ENCODE measurements around the gene PPP1R36. TPM values are rescaled to one million over a fixed set of nuclear protein-coding genes. Genes with fewer than 3 reads are reported as not detected.
"Not testable (repeated sequence)": the region's sequence is repeated elsewhere in the genome, so short reads cannot be mapped to it uniquely, and the experiment has no call there.

PPP1R36 gene
- total and polyA plus RNA-seq, 2 donors (not counting 3 experiments of a cell fraction or from before 2014, with no cell fraction given), result 0.28 to 0.60 TPM

GRCh38 chr14:64516969-64517368, 32.8 kb upstream of the PPP1R36 start:
- Histone ChIP-seq H3K9me3 (replicated peaks; ENCODE audit: control insufficient read depth, insufficient read depth, low read length) (no peaks in the 10 kb centered on the region), H3K36me3 (ENCODE audit: control insufficient read depth in 2 of 2, extremely low read depth in 1 of 2, insufficient read depth in 2 of 2, low read length in 2 of 2) (peaks cover 0 to 4% of the 10 kb centered on the region in 2 experiments), H3K9ac (replicated peaks; ENCODE audit: extremely low read depth, insufficient read depth, low read length) (no peak overlapping the region), H3K79me2 (ENCODE audit: control insufficient read depth, insufficient read depth, low read length) (peaks cover 87% of the 10 kb centered on the region), H3K4me1 (ENCODE audit: control insufficient read depth, extremely low read depth, insufficient read depth, low read length) (peaks cover 7% of the 10 kb centered on the region), H4K20me1 (replicated peaks; ENCODE audit: control insufficient read depth, extremely low read depth, insufficient read depth, low read length) (peaks cover 25% of the 10 kb centered on the region), H3K27ac (ENCODE audit: insufficient read depth, low read depth, low read length) (no peak overlapping the region), H3K4me2 (ENCODE audit: insufficient read depth, low read length) (no peak overlapping the region), H3K4me3 (replicated peaks in 1 of 3; ENCODE audit: insufficient read depth in 1 of 3, low read depth in 1 of 3, low read length in 3 of 3) (no peak overlapping the region), H3K9me1 (replicated peaks; ENCODE audit: control insufficient read depth, extremely low read depth, insufficient read depth, low read length) (peaks cover 2% of the 10 kb centered on the region), H3K27me3 (ENCODE audit: control insufficient read depth in 2 of 2, insufficient read depth in 2 of 2, low read length in 2 of 2) (no peaks in the 10 kb centered on the region), H2AFZ (ENCODE audit: low read depth, low read length) (no peak overlapping the region)
- BruUV-seq (replicated peaks), result no TSS peak
- TF ChIP-seq FOS (IDR thresholded peaks at IDR 0.05; ENCODE audit: borderline replicate concordance, insufficient read depth, low read length), result no peak
- TF ChIP-seq MAX (IDR thresholded peaks at IDR 0.05; ENCODE audit: insufficient read depth, insufficient read length), result no peak
- TF ChIP-seq POLR2A (IDR thresholded peaks at IDR 0.05; ENCODE audit: low read depth, low read length), result no peak
- intact Hi-C loops (cut with micrococcal nuclease), result no loop called here
- CTCF ChIA-PET, result no interaction called here
- no peak for DNase-seq (ENCODE audit: low read depth, low spot score)
- FAIRE-seq, result no peak
- POLR2A ChIA-PET, result no interaction called here
- dilution Hi-C loops (cut with MboI; ENCODE audit: extremely low pct_ligation_motif_present, low sequenced_read_pairs), result no loop called here

DNA sequence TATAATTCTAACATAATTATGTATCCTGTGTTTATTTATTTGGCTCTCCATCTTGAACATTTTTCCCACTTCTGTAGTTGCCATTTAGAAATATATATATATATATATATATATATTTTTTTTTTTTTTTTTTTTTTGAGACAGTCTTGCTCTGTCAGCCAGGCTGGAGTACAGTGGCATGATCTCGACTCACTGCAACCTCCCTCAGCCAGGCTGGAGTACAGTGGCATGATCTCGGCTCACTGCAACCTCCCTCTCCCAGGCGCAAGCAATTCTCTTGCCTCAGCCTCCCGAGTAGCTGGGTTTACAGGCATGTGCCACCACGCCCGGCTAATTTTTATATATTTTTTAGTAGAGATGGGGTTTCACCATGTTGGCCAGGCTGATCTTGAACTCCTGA, 32.1 kb upstream of the PPP1R36 start:
- FAIRE-seq; H3K4me2 ChIP-seq (ENCODE audit: insufficient read depth, low read length); CTCF ChIA-PET; H3K9me3 ChIP-seq (replicated peaks; ENCODE audit: control insufficient read depth, insufficient read depth, low read length); H3K36me3 ChIP-seq (ENCODE audit: control insufficient read depth in 2 of 2, extremely low read depth in 1 of 2, insufficient read depth in 2 of 2, low read length in 2 of 2); H3K9ac ChIP-seq (replicated peaks; ENCODE audit: extremely low read depth, insufficient read depth, low read length); H3K4me3 ChIP-seq (replicated peaks in 1 of 3; ENCODE audit: insufficient read depth in 1 of 3, low read depth in 1 of 3, low read length in 3 of 3); POLR2A ChIA-PET; H3K4me1 ChIP-seq (ENCODE audit: control insufficient read depth, extremely low read depth, insufficient read depth, low read length); dilution Hi-C loops (cut with MboI; ENCODE audit: extremely low pct_ligation_motif_present, low sequenced_read_pairs); intact Hi-C loops (cut with micrococcal nuclease); H3K9me1 ChIP-seq (replicated peaks; ENCODE audit: control insufficient read depth, extremely low read depth, insufficient read depth, low read length); DNase-seq (ENCODE audit: low read depth, low spot score); H3K27me3 ChIP-seq (ENCODE audit: control insufficient read depth in 2 of 2, insufficient read depth in 2 of 2, low read length in 2 of 2); H2AFZ ChIP-seq (ENCODE audit: low read depth, low read length); H3K27ac ChIP-seq (ENCODE audit: insufficient read depth, low read depth, low read length); BruUV-seq (replicated peaks): not testable (repeated sequence)
- Histone ChIP-seq H4K20me1 (replicated peaks; ENCODE audit: control insufficient read depth, extremely low read depth, insufficient read depth, low read length) (peaks cover 21% of the 10 kb centered on the region), H3K79me2 (ENCODE audit: control insufficient read depth, insufficient read depth, low read length) (peaks cover 83% of the 10 kb centered on the region)
